GM12865 (cell line): ENCODE measurements around the gene SNU13.
"Not testable (repeated sequence)": the region's sequence is repeated elsewhere in the genome, so short reads cannot be mapped to it uniquely, and the experiment has no call there.

Experiments
- DNase-seq: peaks from one replicate; pipeline ENCODE4 v3.0.0; 2010; ENCODE audit warnings: low read depth
- H3K4me3 ChIP-seq: 2 replicates; pipeline ENCODE4 v1.5.1; 2011; ENCODE audit warnings: mild to moderate bottlenecking, low read depth, low read length, control low read depth
- TF ChIP-seq, protein P1 (sequence below): IDR thresholded peaks from 2 replicates; pipeline ENCODE4 v1.5.1; 2011; ENCODE audit warnings: low read length, control low read depth, low read depth, inconsistent platforms; ENCODE audit not compliant: insufficient read depth; ENCODE audit errors: missing control alignments

Gene SNU13

GRCh38 chr22:41642331-41643110 is 46.1 kb downstream of the SNU13 start:
- DNase-seq, result no peak
- TF ChIP-seq, protein P1, sequence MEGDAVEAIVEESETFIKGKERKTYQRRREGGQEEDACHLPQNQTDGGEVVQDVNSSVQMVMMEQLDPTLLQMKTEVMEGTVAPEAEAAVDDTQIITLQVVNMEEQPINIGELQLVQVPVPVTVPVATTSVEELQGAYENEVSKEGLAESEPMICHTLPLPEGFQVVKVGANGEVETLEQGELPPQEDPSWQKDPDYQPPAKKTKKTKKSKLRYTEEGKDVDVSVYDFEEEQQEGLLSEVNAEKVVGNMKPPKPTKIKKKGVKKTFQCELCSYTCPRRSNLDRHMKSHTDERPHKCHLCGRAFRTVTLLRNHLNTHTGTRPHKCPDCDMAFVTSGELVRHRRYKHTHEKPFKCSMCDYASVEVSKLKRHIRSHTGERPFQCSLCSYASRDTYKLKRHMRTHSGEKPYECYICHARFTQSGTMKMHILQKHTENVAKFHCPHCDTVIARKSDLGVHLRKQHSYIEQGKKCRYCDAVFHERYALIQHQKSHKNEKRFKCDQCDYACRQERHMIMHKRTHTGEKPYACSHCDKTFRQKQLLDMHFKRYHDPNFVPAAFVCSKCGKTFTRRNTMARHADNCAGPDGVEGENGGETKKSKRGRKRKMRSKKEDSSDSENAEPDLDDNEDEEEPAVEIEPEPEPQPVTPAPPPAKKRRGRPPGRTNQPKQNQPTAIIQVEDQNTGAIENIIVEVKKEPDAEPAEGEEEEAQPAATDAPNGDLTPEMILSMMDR, result no peak
- no peak overlapping the region for H3K4me3 ChIP-seq

GRCh38 chr22:41641854-41642253 is 46.8 kb downstream of the SNU13 start:
- TF ChIP-seq, protein P1, result no peak
- DNase-seq, result no peak

GRCh38 chr22:41638748-41639147 is 49.9 kb downstream of the SNU13 start:
- TF ChIP-seq, protein P1, result no peak
- no peak overlapping the region for H3K4me3 ChIP-seq
- DNase-seq, result no peak

More at GRCh38 chr22:41641854-41642253, 46.8 kb downstream of the SNU13 start:
- no peak overlapping the region for H3K4me3 ChIP-seq

DNA sequence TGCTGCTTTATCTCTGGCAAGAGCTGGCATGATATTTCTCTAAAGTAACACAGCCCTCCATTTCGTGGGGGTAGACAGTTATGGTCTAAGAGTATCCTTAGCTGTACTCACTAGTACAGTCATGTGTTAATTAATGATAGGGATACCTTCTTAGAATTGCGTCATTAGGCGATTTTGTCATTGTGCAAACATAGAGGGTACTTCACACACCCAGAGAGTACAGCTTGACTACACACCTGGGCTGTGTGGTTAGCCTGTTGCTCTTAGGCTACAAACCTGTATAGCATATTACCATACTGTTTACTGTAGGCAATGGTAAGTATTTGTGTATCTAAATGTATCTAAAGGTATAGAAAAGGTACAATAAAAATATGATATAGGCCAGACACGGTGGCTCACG is 50.5 kb downstream of the SNU13 start:
- TF ChIP-seq, protein P1, result no peak
- no peak overlapping the region for H3K4me3 ChIP-seq
- DNase-seq, result no peak

- not testable (repeated sequence) for DNase-seq
Observed at GRCh38 chr22:41637623-41638022, 51.0 kb downstream of the SNU13 start.

DNA sequence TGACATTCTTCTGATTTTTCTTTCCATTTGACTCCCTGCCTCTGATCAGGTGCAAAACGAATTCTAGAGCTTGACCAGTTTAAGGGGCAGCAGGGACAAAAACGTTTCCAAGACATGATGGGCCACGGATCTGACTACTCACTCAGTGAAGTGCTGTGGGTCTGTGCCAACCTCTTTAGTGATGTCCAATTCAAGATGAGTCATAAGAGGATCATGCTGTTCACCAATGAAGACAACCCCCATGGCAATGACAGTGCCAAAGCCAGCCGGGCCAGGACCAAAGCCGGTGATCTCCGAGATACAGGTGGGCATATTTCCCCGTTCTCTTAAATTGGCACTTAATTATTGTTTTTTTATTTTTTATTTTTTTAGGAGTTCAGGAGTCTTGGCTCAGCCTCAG is 52.2 kb downstream of the SNU13 start:
- H3K4me3 ChIP-seq, result no peak overlapping the region
- no peak for DNase-seq

More at GRCh38 chr22:41637623-41638022, 51.0 kb downstream of the SNU13 start:
- H3K4me3 ChIP-seq, result not testable (repeated sequence)

DNA sequence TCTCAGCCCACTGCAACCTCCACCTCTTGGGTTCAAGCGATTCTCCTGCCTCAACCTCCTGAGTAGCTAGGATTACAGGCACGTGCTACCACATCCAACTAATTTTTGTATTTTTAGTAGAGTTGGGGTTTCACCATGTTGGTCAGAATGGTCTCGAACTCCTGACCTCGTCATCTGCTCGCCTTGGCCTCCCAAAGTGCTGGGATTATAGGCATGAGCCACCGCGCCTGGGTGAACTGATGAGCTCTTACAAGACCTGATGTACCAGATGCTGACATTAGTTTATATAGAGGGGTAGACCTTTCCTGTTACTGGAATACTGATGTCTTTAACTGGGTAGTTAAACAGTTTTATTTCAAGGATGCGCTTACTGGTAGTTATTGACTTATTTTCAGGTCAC is 54.1 kb downstream of the SNU13 start:
- H3K4me3 ChIP-seq, DNase-seq: not testable (repeated sequence)

More for the DNA sequence above, 52.2 kb downstream of the SNU13 start:
- TF ChIP-seq, protein P1, result no peak

DNA sequence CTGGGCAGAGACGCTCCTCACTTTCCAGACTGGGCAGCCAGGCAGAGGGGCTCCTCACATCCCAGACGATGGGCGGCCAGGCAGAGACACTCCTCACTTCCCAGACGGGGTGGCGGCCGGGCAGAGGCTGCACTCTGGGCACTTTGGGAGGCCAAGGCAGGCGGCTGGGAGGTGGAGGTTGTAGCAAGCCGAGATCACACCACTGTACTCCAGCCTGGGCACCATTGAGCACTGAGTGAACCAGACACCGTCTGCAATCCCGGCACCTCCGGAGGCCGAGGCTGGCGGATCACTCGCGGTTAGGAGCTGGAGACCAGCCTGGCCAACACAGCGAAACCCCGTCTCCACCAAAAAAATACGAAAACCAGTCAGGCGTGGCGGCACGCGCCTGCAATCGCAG is 57.1 kb downstream of the SNU13 start:
- DNase-seq, H3K4me3 ChIP-seq: not testable (repeated sequence)

- not testable (repeated sequence) for H3K4me3 ChIP-seq, DNase-seq
Observed at GRCh38 chr22:41631115-41631514, 57.6 kb downstream of the SNU13 start.
